DND-41 (cell line): ENCODE results near the gene FBLN1.

Source experiments
- EZH2 ChIP-seq: IDR thresholded peaks from 3 replicates; pipeline ENCODE4 v1.6.1; 2012; ENCODE audit warnings: borderline replicate concordance, low read depth, mild to moderate bottlenecking, moderate library complexity, low read length, inconsistent platforms; ENCODE audit not compliant: severe bottlenecking
- TF ChIP-seq, protein P1 (sequence below): IDR thresholded peaks from 2 replicates; pipeline ENCODE4 v1.5.1; 2012; ENCODE audit warnings: borderline replicate concordance, low read length, moderate library complexity, mild to moderate bottlenecking; ENCODE audit not compliant: poor library complexity, severe bottlenecking; ENCODE audit errors: extremely low read depth

DNA sequence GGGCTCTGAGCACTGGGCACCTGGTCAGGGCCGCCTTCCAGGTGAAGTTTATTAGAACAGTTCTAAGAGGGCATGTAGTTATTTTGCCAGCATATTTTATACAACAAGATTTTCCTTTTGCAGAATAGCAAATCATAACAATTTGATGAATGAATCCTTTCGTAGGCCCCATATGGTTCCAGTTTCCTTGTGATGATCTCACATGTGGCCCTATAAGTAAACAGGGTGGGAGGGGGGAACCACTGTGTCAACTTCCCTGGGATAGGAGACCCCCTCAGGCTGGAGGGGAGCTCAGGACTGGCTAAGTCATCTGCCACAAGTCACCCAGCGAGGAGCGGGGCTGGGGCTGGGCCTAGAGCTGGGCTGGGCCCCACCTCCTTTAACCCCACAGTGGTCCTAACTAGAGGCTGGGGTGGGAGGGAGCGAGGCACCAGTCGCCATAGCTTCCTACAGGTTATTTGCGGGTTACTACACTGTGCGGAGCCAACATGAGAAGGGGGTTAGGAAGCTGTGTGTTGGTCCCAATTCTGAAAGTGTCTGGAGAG, 4.2 kb downstream of the FBLN1 start:
- TF ChIP-seq, protein P1, sequence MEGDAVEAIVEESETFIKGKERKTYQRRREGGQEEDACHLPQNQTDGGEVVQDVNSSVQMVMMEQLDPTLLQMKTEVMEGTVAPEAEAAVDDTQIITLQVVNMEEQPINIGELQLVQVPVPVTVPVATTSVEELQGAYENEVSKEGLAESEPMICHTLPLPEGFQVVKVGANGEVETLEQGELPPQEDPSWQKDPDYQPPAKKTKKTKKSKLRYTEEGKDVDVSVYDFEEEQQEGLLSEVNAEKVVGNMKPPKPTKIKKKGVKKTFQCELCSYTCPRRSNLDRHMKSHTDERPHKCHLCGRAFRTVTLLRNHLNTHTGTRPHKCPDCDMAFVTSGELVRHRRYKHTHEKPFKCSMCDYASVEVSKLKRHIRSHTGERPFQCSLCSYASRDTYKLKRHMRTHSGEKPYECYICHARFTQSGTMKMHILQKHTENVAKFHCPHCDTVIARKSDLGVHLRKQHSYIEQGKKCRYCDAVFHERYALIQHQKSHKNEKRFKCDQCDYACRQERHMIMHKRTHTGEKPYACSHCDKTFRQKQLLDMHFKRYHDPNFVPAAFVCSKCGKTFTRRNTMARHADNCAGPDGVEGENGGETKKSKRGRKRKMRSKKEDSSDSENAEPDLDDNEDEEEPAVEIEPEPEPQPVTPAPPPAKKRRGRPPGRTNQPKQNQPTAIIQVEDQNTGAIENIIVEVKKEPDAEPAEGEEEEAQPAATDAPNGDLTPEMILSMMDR = no peak
- no peak for TF ChIP-seq EZH2
